A673 (cell line): ENCODE data around the gene CTNNA3.

Source experiments
- EZH2 ChIP-seq: fragments of 200-600 bp; sonication (generic); IDR thresholded peaks from 2 replicates; pipeline ENCODE4 v1.6.1; 2017; ENCODE audit warnings: borderline replicate concordance, low read depth, mild to moderate bottlenecking, mixed read lengths, antibody characterized with exemption, low read length; ENCODE audit not compliant: poor library complexity, severe bottlenecking
- TF ChIP-seq, protein P1 (sequence below): fragments of 300-800, 200-600 bp; sonication (generic); conservative IDR thresholded peaks from 2 replicates; pipeline ENCODE4 v1.5.1; 2017; ENCODE audit warnings: low read depth, mild to moderate bottlenecking, antibody characterized with exemption, low read length, moderate library complexity, mixed read lengths

DNA sequence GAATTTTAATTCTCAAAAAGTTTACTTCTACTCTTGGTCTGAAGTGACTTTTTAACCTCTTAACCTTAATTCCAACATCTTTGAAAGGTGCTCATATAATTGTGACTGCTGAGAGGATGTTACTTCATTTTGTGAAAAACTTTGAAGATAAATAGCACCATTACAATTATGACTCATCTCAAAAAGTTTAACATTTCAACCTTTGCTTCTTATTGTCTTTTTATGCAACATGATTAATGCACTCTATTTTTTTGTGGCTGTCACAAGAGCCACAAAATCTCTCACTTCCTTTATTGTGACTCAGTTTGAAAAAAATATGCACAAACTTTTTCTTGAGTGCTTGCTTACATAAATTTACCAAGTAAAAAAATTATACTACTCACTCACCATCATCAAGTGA, 387.1 kb downstream of the CTNNA3 start:
- TF ChIP-seq EZH2: no peak
- TF ChIP-seq, protein P1, sequence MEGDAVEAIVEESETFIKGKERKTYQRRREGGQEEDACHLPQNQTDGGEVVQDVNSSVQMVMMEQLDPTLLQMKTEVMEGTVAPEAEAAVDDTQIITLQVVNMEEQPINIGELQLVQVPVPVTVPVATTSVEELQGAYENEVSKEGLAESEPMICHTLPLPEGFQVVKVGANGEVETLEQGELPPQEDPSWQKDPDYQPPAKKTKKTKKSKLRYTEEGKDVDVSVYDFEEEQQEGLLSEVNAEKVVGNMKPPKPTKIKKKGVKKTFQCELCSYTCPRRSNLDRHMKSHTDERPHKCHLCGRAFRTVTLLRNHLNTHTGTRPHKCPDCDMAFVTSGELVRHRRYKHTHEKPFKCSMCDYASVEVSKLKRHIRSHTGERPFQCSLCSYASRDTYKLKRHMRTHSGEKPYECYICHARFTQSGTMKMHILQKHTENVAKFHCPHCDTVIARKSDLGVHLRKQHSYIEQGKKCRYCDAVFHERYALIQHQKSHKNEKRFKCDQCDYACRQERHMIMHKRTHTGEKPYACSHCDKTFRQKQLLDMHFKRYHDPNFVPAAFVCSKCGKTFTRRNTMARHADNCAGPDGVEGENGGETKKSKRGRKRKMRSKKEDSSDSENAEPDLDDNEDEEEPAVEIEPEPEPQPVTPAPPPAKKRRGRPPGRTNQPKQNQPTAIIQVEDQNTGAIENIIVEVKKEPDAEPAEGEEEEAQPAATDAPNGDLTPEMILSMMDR: no peak
